ENCODE results near the gene RHOBTB3.

Gene RHOBTB3

GRCh38 chr5:95838001-95838520 is 106.9 kb downstream of the RHOBTB3 start:
- in situ Hi-C loops (cut with HindIII; ENCODE audit: low sequenced_read_pairs) = no loop called here

DNA sequence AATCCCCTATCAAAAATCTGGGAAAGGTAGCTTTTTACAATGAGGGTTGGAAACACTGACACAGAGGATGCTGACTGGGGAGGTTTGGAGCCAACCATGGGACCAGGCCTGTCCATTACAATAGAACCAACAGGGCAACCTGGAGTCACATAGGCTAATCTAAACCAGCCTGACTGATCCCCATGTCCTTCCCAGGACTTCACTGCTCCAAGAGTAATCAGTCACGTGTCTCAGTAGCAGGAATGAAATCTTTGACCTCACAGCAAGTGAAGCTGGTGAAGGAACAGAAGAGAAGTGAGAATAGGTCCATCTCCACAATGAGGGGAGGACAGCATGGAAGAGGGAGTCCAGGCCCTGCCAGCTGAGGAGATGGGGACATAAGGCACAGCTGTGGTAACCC is 107.4 kb downstream of the RHOBTB3 start:
- in situ Hi-C loops (cut with HindIII; ENCODE audit: low sequenced_read_pairs) = no loop called here

DNA sequence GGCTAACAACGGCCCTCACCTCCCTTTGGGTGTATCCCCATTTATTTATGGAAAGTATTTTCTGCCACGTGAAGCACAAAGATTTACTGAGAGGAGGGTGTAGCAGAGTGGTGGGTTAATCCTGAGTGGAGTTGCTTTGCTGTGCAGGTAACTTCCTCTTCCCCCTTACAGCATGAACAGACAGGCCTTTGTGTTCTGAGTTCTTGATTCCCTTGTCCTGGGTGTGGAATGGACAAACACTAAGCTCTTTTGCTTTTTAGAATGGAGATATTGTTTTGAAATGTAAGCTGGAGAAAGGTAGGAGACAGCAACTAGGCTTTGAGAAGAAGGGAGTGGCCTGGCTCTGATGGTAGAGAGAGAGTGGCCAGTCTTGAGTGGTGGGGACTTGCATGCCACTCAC is 108.5 kb downstream of the RHOBTB3 start:
- in situ Hi-C loops (cut with HindIII; ENCODE audit: low sequenced_read_pairs) = no loop called here

DNA sequence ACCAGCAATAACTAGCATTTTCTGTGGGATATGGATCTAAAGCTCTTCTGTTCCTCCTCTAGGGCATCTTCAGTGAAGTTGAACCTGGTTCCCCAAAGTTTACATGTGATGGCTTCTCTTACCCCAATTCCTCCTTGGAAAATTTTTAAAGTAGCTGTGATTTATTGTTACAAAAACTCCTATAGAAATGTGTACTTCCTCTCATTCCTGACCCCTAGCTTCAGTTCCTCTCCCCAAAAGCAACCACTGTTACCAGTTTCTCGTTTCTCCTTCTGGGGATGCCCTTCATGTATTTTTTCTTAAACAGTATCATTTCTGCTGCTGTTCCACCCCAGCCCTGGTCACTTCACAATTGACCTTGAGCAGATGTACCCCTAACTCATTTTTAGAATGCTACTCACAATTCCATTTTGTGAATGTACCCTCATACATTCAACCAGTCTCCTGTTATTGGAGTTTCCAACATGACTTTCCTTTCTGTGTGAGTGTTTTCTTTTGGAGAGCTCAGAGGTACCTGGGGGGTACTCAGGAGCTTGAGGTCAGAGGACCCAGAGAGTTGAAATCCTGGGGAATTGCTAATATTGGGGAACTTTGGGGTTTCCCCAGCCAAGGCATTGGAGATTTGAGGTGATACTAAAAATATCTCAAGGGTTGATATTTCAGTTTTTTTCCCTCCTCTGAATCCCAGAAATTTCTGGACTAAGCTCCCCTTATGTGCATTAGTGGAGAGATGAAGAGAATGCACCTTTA is 110.0 kb downstream of the RHOBTB3 start:
- in situ Hi-C loops (cut with HindIII; ENCODE audit: low sequenced_read_pairs) = no loop called here

GRCh38 chr5:95841914-95842812 is 111.0 kb downstream of the RHOBTB3 start:
- in situ Hi-C loops (cut with HindIII; ENCODE audit: low sequenced_read_pairs) = no loop called here

DNA sequence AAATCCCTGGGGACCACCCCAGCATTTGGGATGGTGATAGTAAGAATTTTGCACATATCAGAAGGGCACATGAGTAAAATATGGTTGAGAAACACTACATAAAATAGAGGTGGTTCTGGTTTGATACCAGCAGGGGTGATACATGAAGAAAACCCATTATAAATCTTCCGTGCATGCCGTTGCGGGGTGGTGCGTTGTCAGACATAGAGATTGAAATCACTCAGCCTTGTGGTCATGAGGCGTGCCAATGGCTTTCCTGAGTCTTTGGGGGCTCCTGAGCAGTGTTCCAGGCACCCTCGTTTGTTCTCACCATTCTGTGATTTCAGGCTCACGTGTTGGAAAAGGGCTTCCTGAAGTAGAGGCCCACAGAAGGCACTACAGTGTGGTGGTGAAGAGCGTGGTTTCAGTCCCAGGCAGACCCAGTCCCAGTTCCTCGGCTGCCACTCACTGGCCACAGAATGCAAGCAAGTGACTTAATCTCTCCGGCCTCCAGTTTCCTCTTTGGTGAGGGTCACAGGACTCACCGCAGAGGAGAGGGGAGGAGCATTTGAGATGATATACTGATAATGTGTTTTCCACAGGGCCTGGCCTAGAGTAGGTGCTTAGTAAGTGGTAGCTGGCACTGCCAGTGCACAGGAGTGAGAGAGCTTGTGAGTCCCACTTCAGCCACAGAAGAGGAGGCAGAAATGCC is 111.9 kb downstream of the RHOBTB3 start:
- in situ Hi-C loops (cut with HindIII; ENCODE audit: low sequenced_read_pairs) = no loop called here

DNA sequence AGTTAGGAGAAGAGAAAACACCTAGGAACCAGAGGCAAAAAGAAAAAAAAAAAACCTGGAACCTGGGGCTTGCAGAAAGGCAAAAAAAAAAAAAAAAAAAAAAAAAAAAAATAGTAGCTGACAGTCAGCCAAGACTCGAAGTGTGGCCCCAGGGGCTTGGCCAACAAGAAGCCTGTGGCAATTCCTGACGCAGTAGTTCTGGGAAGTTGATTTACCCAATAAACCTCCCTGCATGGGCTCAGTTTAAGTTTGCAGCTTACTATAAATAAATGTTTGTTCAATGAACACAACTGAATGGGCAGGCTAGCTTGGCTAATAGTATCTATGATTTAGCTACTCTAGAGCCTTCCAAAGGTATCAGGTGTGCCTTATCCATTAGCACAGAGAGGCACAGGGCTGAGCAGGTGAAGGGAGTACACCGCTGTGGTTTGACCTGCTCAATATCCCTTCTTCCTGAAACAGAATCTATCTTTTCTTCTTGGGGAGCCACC is 112.6 kb downstream of the RHOBTB3 start:
- in situ Hi-C loops (cut with HindIII; ENCODE audit: low sequenced_read_pairs) = no loop called here

GRCh38 chr5:95845391-95845790 is 114.3 kb downstream of the RHOBTB3 start:
- in situ Hi-C loops (cut with HindIII; ENCODE audit: low sequenced_read_pairs) = no loop called here
